Measurements from ENCODE around the gene SEC14L1. TPM values are rescaled to one million over a fixed set of nuclear protein-coding genes. Genes with fewer than 3 reads are reported as not detected.

SEC14L1 gene
- total RNA-seq, 1 donor from 2014 or later = 93.2 TPM

GRCh38 chr17:77203846-77204245, 63.1 kb downstream of the SEC14L1 start:
- FAIRE-seq = no peak
- H3K9ac ChIP-seq (ENCODE audit: low read length) = no peak overlapping the region
- H3K27ac Mint-ChIP-seq (ENCODE audit: unreplicated experiment) = no peak overlapping the region
- no peak overlapping the region for H3K4me2 ChIP-seq (ENCODE audit: low read length)
- H3K27me3 Mint-ChIP-seq (ENCODE audit: low read depth, unreplicated experiment) = no peaks in the 10 kb centered on the region
- H3K4me3 ChIP-seq (ENCODE audit: insufficient read depth, low read depth, low read length) = no peak overlapping the region
- no peaks in the 10 kb centered on the region for H3K79me2 ChIP-seq (ENCODE audit: insufficient read depth, low read length)
- H3K9me3 Mint-ChIP-seq (ENCODE audit: unreplicated experiment) = no peaks in the 10 kb centered on the region
- peaks cover 19% of the 10 kb centered on the region for H3K4me1 Mint-ChIP-seq (ENCODE audit: low read depth, unreplicated experiment)
- peaks cover 46% of the 10 kb centered on the region for H3K36me3 Mint-ChIP-seq (ENCODE audit: low read depth, unreplicated experiment)
- H4K20me1 ChIP-seq (ENCODE audit: insufficient read depth, low read length) = no peaks in the 10 kb centered on the region
- H2AFZ ChIP-seq (ENCODE audit: low read depth, low read length) = no peak overlapping the region
- no peak for DNase-seq (ENCODE audit: low read depth)
- peaks cover 10% of the 10 kb centered on the region for H3K4me1 ChIP-seq (ENCODE audit: insufficient read depth, low read length)
- TF ChIP-seq EZH2 (IDR thresholded peaks at IDR 0.05; ENCODE audit: insufficient read depth, low read length) = no peak
- TF ChIP-seq, protein P1, sequence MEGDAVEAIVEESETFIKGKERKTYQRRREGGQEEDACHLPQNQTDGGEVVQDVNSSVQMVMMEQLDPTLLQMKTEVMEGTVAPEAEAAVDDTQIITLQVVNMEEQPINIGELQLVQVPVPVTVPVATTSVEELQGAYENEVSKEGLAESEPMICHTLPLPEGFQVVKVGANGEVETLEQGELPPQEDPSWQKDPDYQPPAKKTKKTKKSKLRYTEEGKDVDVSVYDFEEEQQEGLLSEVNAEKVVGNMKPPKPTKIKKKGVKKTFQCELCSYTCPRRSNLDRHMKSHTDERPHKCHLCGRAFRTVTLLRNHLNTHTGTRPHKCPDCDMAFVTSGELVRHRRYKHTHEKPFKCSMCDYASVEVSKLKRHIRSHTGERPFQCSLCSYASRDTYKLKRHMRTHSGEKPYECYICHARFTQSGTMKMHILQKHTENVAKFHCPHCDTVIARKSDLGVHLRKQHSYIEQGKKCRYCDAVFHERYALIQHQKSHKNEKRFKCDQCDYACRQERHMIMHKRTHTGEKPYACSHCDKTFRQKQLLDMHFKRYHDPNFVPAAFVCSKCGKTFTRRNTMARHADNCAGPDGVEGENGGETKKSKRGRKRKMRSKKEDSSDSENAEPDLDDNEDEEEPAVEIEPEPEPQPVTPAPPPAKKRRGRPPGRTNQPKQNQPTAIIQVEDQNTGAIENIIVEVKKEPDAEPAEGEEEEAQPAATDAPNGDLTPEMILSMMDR (IDR thresholded peaks at IDR 0.05; ENCODE audit: insufficient read depth, low read depth, low read length) = no peak
- H3K27ac ChIP-seq (ENCODE audit: low read depth, low read length) = no peak overlapping the region
- no peaks in the 10 kb centered on the region for H3K27me3 ChIP-seq (ENCODE audit: insufficient read depth, low read length)
- no peaks in the 10 kb centered on the region for H3K9me3 ChIP-seq (ENCODE audit: insufficient read depth, low read depth, low read length)
- H3K4me3 Mint-ChIP-seq (ENCODE audit: unreplicated experiment) = no peak overlapping the region
- peaks cover 58% of the 10 kb centered on the region for H3K36me3 ChIP-seq (ENCODE audit: insufficient read depth, low read length)

DNA sequence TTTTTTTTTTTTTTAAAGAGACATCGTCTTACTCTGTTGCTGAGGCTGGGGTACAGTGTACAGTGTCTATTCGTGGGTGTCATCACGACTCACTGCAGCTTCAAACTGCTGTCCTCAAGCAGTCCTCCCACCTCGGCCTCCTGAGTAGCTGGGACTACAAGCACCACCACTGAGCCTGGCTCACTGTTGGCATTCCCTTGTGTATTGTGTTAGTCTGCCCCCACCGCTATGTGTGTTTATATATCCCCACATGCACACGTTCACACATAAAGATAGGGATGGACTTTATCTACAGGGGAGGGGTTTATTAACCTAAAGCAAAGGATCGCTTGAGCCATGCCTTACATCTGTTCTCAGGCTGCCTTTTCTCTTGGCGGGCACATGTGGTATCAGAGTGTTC, 63.8 kb downstream of the SEC14L1 start:
- DNase-seq (ENCODE audit: low read depth) = no peak
- H3K27ac Mint-ChIP-seq (ENCODE audit: unreplicated experiment) = no peak overlapping the region
- Histone ChIP-seq H3K9me3 (ENCODE audit: insufficient read depth, low read depth, low read length) (no peaks in the 10 kb centered on the region), H2AFZ (ENCODE audit: low read depth, low read length) (no peak overlapping the region), H3K79me2 (ENCODE audit: insufficient read depth, low read length) (no peaks in the 10 kb centered on the region), H4K20me1 (ENCODE audit: insufficient read depth, low read length) (no peaks in the 10 kb centered on the region), H3K4me1 (ENCODE audit: insufficient read depth, low read length) (peaks cover 10% of the 10 kb centered on the region), H3K9ac (ENCODE audit: low read length) (no peak overlapping the region), H3K4me3 (ENCODE audit: insufficient read depth, low read depth, low read length) (no peak overlapping the region), H3K27me3 (ENCODE audit: insufficient read depth, low read length) (no peaks in the 10 kb centered on the region), H3K36me3 (ENCODE audit: insufficient read depth, low read length) (peaks cover 59% of the 10 kb centered on the region), H3K4me2 (ENCODE audit: low read length) (no peak overlapping the region), H3K27ac (ENCODE audit: low read depth, low read length) (no peak overlapping the region)
- no peaks in the 10 kb centered on the region for H3K9me3 Mint-ChIP-seq (ENCODE audit: unreplicated experiment)
- TF ChIP-seq EZH2 (IDR thresholded peaks at IDR 0.05; ENCODE audit: insufficient read depth, low read length) = no peak
- TF ChIP-seq, protein P1 (IDR thresholded peaks at IDR 0.05; ENCODE audit: insufficient read depth, low read depth, low read length) = no peak
- peaks cover 25% of the 10 kb centered on the region for H3K4me1 Mint-ChIP-seq (ENCODE audit: low read depth, unreplicated experiment)
- no peak overlapping the region for H3K4me3 Mint-ChIP-seq (ENCODE audit: unreplicated experiment)
- no peaks in the 10 kb centered on the region for H3K27me3 Mint-ChIP-seq (ENCODE audit: low read depth, unreplicated experiment)
- FAIRE-seq = no peak
- H3K36me3 Mint-ChIP-seq (ENCODE audit: low read depth, unreplicated experiment) = peaks cover 44% of the 10 kb centered on the region

DNA sequence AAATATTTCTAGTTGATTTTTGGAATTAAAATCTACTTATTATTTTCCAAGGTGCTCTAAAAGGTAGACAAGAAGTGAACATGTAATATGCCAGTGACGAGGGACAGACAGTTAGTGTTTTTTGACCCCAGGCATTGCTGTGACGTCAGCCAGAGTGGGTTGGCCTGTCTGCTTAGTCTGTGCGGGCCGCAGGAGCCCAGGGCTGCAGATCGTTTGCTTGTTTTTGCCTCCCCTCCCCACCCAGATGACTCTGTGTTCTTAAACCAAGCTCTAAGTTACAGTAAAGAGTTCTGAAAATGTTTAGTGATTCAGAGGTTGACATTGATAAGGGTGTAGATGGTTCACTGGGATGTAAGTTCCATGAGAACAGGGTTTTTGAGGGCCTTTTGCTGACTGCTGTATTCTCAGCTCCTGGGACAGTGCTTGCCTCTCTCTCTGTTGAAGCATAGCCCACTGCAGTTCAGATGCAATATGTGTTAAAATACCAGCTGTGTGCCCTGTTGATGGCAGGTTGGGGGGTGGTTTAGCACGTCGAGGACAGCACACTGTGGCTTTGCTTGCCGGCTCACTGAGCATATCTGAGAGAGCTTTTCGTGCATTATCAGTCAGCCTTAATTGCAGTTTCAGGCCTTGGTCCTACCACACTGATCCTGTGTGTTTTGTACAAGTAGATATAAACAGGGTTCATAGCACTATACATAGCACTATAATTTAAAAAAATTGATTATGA, 64.8 kb downstream of the SEC14L1 start:
- FAIRE-seq = no peak
- H3K27ac ChIP-seq (ENCODE audit: low read depth, low read length) = no peak overlapping the region
- H3K9ac ChIP-seq (ENCODE audit: low read length) = no peak overlapping the region
- H3K79me2 ChIP-seq (ENCODE audit: insufficient read depth, low read length) = peaks cover 6% of the 10 kb centered on the region
- no peak overlapping the region for H3K4me2 ChIP-seq (ENCODE audit: low read length)
- H2AFZ ChIP-seq (ENCODE audit: low read depth, low read length) = no peak overlapping the region
- no peak overlapping the region for H3K4me3 ChIP-seq (ENCODE audit: insufficient read depth, low read depth, low read length)
- no peaks in the 10 kb centered on the region for H3K27me3 Mint-ChIP-seq (ENCODE audit: low read depth, unreplicated experiment)
- no peaks in the 10 kb centered on the region for H3K9me3 ChIP-seq (ENCODE audit: insufficient read depth, low read depth, low read length)
- H3K9me3 Mint-ChIP-seq (ENCODE audit: unreplicated experiment) = no peaks in the 10 kb centered on the region
- peaks cover 10% of the 10 kb centered on the region for H3K4me1 ChIP-seq (ENCODE audit: insufficient read depth, low read length)
- H3K27ac Mint-ChIP-seq (ENCODE audit: unreplicated experiment) = peak overlapping the region; percentile 72
- peaks cover 42% of the 10 kb centered on the region for H3K36me3 Mint-ChIP-seq (ENCODE audit: low read depth, unreplicated experiment)
- peaks cover 26% of the 10 kb centered on the region for H3K4me1 Mint-ChIP-seq (ENCODE audit: low read depth, unreplicated experiment)
- no peaks in the 10 kb centered on the region for H3K27me3 ChIP-seq (ENCODE audit: insufficient read depth, low read length)
- no peak overlapping the region for H3K4me3 Mint-ChIP-seq (ENCODE audit: unreplicated experiment)
- TF ChIP-seq, protein P1 (IDR thresholded peaks at IDR 0.05; ENCODE audit: insufficient read depth, low read depth, low read length) = no peak
- no peak for TF ChIP-seq EZH2 (IDR thresholded peaks at IDR 0.05; ENCODE audit: insufficient read depth, low read length)
- peaks cover 66% of the 10 kb centered on the region for H3K36me3 ChIP-seq (ENCODE audit: insufficient read depth, low read length)
- no peak for DNase-seq (ENCODE audit: low read depth)
- peaks cover 5% of the 10 kb centered on the region for H4K20me1 ChIP-seq (ENCODE audit: insufficient read depth, low read length)
